Mucosa of gallbladder (tissue), 1 donor: ENCODE measurements around the gene PRLR. TPM values are rescaled to one million over a fixed set of nuclear protein-coding genes. Genes with fewer than 3 reads are reported as not detected.
"Not testable (repeated sequence)": the region's sequence is repeated elsewhere in the genome, so short reads cannot be mapped to it uniquely, and the experiment has no call there.

Experiments used
- DNase-seq: peaks from one replicate; pipeline ENCODE4 v3.0.0-alpha.2; 2020; ENCODE audit warnings: low spot score
- total RNA-seq: library from RNA; stranded (reverse); gene quantifications from one replicate; pipeline ENCODE4 v1.2.1, GENCODE V29; 2021
- donor health status: DM: no; HTN: no; CAD: no.

PRLR gene
- total RNA-seq, 1 donor from 2014 or later = 9.3 TPM

DNA sequence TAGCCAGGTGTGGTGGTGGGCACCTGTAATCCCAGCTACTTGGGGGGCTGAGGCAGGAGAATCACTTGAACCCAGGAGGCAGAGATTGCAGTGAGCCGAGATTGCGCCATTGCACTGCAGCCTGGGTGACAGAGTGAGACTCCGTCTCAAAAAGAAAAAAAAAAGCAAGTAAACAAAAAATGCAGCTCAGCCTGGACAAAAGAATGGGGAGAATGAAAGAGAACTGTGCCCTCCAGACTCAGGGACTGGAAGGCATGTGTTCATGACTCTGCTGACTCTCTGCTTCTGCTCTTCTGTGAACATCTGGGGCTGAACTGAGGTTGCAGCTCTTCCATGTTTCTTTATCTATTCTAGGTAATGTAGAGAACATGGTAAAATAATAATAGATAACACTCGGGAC is 194.4 kb downstream of the PRLR start:
- DNase-seq = not testable (repeated sequence)

DNA sequence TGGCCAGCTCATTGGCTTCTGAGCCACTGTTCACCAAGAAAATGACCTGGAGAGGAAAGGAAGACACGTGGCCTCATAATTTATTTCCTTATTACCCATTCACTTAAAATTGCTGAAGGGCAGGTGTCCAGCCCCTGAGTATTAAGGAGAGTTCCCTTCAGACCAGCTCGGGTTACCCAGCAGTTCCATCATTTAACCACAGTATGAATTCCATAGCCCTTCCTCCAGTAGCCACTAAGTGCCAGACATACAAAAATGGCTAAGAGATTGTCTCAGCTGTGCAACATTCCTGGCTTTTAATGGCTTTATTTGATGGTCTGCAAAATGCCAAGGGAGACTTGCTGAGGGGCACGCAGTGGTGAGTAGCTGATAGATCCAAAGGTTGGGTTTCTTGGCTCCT is 195.0 kb downstream of the PRLR start:
- DNase-seq = no peak

DNA sequence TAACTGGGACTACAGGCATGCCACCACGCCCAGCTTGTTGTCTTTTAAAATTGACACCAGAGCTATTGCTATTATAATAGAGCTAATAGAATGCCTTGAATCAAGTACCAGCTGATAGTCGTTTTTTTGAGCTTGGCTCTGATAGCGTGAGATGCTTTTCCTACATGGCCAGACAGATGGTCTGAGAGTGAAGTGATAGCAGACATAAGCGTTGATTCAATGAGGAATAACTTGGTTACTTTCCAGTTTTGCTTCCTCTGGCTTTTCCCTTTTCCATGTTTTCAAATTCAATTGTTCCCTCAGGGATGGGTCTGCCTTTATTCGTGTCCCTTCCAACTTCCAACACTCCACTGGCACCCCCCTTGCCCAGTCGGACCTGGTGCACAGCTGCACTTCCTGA is 197.9 kb downstream of the PRLR start:
- no peak for DNase-seq

DNA sequence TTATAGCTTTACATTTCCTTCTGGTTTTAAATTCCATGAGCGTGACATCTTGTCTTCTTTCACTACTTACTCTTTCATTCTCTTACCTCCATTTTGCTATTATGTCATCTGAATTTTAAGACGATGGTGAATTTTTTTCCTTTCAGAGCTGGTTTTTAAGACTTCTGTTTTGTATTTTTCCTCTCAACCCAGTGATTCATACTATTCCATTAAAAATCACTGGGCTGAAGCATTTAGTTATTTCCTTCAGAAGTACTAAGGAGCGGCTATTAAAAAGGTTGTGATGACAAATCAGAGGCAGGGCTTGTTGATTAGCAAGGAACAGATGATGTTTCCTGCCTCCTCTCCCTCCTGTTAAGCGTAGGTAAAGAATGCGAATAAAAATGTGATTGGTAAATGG is 199.0 kb downstream of the PRLR start:
- no peak for DNase-seq

DNA sequence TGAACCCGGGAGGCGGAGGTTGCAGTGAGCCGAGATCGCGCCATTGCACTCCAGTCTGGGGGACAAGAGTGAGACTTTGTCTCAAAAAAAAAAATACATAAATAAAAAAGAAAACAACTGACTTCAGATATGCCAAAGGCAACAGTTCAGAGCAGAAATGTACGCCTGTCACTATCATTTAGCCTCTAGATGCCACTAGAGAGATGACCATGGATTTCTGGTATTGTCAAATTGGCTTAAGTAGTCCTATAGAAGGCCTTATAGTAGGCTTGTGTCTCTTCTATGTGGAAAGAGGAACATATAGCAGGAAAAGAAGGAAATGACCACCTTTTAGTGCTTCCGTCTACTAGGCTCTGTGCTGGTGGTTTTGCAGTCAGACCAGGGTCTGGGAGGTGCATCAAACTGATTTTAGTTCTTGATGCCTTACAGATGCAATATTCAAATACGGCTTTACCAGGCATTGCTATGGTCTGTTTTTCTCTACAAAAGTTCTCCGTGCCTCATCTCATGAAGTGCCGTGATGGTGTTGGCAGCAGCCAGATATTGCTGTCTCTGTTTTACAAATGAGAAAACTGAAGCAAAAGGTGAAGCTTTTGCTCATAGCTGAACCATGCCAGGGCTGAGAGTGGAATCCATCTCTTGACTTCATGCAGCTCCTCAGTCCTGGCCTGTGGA is 199.7 kb downstream of the PRLR start:
- DNase-seq = no peak

DNA sequence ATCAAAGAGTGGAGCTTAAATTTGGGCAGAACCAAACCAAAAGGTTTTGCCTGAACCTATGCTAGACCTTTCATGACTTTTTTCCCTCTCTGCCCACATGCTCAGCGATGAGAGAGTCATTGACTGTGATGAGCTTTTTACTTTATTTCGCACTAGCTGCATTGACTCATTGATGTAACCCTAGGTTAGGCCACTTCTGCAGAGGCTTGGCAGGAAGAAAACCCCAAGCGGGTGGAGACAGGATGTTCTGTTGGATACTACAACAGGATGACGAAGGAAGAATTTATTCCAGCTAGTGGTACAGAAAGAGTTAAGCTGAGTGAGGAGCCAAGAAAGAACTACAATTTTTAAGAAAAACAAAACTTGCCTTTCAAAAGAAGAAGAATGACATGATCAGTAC is 201.0 kb downstream of the PRLR start:
- DNase-seq = no peak

DNA sequence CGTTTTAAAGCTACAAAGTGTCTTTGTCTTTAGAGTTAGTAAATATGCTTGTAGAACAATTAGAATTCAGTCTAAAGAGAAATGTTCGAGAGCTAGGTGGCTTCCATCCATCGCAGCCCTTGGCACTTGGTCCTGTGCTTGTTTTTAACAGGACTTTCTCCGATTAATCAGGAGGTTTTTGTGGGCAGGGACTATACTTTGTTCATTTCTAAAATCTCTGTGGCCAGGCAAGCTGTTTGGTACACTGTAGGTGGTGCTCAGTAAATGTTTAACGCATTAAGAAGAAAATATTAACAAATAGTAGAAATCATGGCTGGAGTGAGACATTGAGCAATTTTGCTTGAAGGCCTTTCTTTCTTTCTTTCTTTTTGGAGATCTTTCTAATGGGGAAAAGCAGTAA is 203.3 kb downstream of the PRLR start:
- no peak for DNase-seq

DNA sequence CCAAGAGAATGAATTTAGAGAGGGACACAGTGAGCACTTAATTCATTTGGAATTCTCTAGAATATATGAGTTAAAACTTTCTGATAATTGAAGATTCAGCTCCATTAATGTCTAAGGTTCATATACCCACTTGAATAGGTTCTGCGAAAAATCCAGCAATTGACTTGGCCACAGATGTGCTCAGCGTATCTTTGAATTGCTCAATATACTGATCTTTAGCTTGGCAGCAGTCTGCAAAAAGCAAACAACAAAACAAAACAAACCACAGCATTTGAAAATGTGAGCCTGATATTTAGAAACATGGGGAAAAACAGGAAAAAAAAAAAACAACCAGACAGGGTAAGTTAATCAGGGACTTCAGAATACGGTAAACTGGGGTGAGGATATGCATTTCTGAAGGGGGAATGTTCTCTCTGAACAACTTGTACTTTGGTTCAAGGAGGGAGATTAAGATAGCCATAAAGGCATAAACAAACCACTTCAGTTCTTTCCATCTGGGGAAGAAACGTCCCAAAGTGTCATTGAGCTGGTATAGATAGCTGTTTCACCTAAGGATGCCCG is 203.9 kb downstream of the PRLR start:
- DNase-seq = no peak

DNA sequence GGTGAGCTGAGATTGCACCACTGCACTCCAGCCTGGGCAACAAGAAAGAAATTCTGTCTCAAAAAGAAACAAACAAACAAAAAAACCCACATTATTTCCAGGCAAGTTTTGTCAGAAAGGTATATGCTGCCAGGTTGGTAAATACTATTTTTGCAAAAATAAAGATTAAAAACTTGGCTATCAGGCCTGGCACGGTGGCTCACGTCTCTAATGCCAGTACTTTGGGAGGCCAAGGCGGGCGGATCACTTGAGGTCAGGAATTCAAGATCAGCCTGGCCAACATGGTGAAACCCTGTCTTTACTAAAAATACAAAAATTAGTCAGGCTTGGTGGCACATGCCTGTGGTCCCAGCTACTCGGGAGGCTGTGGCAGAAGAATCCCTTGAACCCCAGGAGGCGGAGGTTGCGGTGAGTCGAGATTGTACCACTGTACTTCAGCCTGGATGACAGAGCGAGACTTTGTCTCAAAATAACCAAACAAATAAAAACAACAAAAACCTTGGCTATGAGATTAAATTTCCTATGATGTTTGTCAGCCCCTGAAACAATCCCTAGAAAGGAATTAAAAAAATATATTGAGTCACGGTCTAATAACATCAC is 205.3 kb downstream of the PRLR start:
- no peak for DNase-seq

DNA sequence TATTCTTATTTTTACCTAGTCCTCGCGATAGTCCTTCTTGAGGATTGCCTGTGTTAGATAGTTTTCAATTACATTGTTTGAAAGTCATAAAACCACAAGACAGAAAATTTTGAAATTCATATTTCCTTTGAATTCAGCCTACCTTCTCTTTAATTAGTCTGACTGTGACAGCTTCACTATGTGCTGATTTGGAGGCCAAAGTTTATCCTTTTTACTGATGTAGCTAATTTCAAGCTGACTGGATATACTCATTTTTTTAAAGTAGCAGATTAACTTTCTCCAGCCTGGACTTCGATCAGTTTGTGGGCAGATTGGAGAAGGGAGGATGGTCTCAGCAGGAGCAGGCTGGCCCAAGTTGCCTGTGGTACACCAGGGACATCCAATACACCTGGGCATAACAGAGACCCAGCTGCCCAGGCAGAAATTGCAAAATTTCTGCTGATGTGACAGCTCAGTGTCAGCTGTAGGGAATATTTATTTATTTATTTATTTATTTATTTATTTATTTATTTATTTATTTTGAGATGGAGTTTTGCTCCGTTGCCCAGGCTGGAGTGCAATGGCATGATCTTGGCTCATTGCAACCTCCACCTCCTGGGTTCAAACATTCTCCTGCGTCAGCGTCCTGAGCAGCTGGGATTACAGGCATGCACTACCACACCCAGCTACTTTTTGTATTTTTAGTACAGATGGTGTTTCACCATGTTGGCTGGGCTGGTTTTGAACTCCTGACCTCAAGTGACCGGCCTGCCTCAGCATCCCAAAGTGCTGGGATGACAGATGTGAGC is 206.7 kb downstream of the PRLR start:
- DNase-seq = no peak

DNA sequence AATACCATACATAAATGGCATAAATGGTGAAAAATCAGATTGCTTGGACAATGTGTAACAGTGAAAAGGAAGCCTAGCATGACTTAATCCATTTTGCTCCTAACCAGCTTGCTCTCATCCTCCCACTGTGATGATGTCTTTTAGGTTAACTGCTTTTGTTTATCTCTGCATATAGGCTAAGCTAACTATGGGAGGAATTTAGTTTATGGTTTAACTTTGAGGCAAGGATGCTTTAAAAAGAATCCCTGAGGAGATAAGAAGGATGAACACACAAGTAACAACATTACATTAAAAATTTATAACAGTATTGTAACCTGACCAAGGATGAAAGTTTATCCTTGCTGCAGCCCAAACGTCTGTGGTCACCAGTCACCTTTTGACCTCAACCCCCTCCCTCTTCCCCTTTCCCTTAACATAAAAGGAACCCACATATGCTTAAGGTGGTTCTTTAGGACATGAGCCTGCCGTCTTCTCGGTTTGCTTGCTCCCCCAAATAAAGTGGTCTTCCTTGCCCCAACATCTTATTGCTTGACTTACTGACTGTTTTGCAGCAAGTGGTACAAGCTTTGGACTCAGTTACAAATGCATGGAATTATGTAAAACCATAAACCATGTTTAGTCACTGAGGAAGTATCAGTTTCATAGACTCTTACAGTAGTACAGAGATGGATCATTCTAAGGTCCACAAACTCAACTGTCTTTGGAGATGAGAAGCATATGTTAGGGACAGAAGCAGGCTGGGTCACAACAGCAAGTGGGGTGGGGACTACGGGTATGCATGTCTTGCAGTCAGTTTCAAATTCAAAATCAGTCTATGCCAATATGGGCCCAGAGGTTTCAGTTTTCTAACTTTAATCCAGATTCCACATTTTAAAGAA is 213.9 kb downstream of the PRLR start:
- no peak for DNase-seq

DNA sequence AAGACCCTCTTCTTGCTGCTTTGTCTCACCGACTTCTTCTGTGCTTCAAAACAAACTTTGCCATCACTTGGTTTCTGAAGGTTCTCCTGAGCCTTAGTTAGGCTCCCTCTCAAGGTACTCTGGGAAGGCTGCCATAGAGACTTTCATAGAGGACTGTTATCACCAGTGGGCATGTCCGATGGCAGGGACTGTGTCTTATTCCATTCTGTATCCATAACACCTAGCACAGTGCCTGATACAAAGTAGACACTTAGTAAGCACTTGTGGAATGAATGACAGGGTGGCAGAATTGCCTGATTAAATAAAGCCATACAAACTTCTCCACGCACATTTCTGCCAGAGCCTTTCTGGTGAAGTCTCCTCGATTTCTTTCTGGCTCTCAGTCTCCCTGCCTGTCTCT is 215.2 kb downstream of the PRLR start:
- no peak for DNase-seq

DNA sequence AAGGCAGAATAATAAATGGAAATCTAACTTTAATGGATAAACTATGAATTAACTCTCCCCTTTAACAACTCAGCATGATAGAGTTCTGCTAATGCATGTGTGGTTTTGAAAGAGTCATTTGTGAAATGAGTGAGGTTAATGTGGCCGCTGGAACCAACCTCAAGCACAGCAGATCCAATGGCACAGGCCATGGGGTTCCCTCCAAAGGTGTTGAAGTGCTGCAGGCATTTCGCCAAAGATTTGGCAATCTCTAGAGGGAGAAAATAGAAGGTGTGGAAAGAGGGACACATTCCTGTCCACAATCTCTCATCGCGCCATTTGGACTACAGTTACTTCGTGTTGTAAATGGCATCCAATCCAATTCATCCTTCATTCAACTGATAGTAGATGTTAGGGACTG is 217.5 kb downstream of the PRLR start:
- DNase-seq = no peak

DNA sequence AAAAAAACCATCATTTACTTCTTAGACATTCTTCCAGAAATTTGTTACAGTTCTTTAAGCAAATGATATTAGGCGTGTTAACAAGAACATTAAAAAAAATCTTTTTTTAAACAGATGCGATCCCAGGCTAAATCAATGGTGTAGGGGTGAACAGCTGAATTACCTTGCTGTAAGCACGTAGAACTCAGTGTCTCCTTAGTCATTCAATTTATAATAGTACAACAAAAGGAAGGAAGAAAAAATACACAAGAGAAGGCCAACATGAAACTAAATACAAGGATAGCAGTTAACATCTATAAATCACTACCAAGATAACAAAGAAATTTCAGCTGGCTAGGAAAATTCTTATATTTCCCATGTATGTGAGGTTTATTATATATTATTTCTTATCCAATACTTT is 217.9 kb downstream of the PRLR start:
- no peak for DNase-seq

DNA sequence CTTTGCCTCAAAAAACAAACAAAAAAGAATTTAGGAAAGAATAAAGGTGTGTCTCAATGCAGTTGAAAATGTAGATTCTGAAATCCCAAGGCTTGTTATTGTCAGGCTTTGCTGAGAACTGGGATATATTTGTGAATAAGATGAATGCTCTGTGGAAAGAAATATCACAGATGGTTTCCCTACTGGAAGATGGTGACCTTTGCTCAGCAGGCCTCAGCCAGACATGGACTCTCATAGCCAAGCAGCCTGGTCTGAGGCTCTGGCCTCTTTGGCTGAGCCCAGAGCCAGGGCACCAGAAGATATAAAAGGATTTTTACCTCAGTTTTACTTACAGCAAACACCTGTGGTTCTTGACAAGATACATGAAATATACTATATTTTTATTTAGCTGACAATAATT is 219.6 kb downstream of the PRLR start:
- DNase-seq = no peak

DNA sequence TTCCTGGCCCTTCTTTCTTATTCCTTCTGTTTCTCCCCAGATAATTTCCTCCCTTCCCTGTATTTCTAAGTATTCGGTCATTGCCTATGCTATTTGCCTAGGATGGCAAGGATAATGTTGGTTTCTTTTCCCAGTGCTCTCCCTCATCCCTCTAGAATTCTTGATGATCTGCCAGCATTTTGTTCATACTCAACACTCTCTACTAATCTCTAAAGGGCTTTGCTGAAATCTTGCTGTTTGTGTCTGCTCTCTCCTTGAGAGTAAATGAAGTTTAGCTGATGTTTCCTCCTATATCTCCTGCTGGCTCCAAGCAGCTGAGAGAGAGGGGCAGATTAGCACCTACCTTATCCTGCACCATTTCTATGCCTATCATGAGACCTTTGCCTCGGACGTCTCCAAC is 220.6 kb downstream of the PRLR start:
- no peak for DNase-seq

DNA sequence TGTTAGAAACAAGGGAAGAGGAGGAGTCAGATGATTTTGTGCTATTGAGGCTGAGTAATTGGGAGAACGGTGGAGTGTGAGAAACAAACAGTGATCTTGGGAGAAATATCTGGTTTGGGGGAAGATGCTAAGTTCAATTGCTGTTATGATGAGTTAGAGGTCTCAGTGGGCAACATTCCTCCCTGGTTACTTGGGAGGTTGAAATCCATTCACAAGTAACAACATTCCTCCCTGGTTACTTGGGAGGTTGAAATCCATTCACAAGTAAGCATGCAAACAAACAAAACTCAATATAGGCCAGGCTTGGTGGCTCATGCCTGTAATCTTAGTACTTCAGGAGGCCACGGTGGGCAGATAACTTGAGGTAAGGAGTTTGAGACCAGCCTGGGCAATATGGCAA is 221.3 kb downstream of the PRLR start:
- DNase-seq = no peak

DNA sequence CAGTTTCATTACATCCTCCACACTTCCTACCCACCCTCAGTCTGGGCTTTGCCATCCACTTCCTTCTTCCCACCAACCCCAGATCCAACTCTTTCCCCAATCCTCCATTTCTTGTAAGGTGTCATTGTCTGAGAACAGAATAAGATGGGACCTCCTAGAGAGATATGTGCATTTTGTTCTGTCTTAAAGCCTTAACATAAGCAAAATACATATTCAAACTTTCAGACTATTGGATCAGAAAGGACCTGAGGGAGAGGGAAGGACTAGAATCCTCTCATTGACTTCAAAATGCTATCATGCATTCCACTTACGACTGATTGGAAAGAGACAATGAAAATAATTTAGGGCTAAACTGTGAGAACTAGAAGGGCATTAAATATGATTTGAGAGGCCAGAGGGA is 225.5 kb downstream of the PRLR start:
- DNase-seq = no peak

DNA sequence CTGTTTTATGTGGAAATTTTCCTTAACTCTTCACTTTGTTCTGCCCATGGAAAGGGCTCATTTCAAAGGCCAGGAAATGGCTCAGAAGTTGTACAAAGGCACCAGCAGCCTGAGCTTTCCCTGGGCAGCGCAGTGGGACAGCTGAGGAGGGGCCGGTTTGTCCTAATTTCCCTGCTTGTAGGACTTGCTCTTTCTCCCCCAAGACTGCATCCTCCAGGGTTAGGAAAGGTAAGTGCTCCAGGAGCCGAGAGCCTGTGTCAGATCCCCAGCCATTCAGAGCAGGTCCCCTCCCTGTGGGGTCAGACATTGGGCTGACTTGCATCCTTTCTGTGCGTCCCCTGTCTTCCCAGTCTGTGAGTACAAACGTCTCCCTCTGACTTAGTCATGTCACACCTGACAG is 226.1 kb downstream of the PRLR start:
- DNase-seq = no peak

DNA sequence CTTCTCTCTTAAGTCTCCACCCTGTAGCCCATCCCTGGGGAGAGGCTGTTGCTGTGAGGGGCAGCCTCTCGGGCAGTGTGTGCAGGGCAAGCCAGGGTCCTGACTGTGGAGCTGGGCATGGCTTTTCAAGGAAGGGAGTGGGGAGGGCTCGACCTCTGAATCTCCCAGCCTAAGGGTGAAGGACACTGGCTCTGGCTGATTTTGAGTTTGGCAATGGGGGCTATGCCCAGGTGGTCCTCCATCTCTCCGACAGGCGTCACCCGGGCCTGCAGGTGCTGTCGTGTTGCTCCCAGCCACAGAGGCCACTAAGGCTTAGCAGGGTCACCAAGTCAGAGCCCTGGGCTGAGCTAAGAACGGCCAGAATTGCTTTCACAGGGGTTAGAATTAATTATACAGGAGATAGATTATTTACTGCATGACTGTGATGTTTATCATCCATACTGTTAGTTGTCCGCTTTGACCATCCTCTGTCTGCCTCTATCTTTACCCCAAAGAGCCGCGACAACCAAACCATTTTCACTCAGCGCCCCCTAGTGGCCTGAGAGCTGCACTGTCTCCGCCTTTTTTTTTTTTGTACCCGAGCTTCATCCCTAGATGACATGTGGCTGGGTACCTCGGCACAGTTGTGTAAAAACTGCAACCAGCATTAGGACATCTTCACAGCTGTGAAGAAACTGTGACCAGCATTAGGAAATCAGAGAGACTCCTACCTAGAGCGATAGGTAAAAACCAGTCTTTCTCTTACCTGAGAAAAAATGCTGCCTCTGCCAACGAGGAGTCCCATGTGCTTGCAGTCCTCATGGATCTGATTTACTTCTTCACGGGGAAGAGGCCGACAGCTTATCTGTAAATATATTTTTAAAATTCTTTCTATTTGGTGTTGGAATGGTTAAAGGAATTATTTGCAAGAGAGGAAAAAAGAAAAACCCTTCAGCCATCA is 227.0 kb downstream of the PRLR start:
- DNase-seq = peak; percentile 26

DNA sequence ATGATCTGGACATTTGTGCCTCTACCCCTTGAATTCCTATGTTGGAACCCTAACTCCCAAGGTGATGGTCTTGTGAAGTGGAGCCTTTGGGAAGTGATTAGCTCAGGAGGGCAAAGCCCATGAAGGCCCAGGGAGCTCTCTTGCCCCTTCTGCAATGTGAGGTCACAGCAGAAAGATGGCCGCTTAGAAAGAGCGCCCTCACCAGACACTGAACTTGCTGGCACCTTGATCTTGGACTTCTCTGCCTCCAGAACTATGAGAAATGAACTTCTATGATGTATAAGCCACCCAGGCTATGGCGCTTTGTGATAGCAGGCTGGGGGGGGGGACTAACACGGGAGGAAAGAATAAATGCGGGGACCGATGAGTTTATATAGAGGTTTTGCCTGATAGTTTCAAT is 227.8 kb downstream of the PRLR start:
- no peak for DNase-seq
